SK-N-DZ (cell line): Measurements from ENCODE around the gene C3orf62.

Experiments used
- small RNA-seq, 2 experiments: library from RNA; depleted of rRNA; stranded (forward); fragments of <200 nt; gene quantifications; one replicate each; pipeline ENCODE3, GENCODE V24; 2014

C3orf62 gene

Small RNA genes within 50 kb of the gene (small RNA-seq; reads per million reads assigned to genes)
- gene AC121247.2 (0 reads per million in 2 experiments), gene MIR4271 (0 reads per million in 2 experiments), gene RF00019 (0 reads per million in 2 experiments)
